Liver (tissue), 9 donors: ENCODE measurements around the gene CDK19. TPM values are rescaled to one million over a fixed set of nuclear protein-coding genes. Genes with fewer than 3 reads are reported as not detected.
"Not testable (repeated sequence)": the region's sequence is repeated elsewhere in the genome, so short reads cannot be mapped to it uniquely, and the experiment has no call there.

Experiments
- DNase-seq: peaks from one replicate; pipeline ENCODE4 v3.0.0-alpha.2; 2017; ENCODE audit warnings: low spot score
- H3K27ac ChIP-seq, 2 donors: one replicate each; pipeline ENCODE4 v1.7.0; 2013; ENCODE audit warnings: inconsistent platforms in 2 of 2, low read length in 2 of 2, control low read depth in 1 of 2, low read depth in 1 of 2, mild to moderate bottlenecking in 1 of 2
- H3K27me3 ChIP-seq, 4 donors: one replicate each; pipeline versions ENCODE4 v1.6.1 to v1.7.0; 2013; ENCODE audit warnings: low read length in 3 of 4, inconsistent platforms in 1 of 4, mild to moderate bottlenecking in 1 of 4, moderate library complexity in 1 of 4; ENCODE audit not compliant: control insufficient read depth in 4 of 4, insufficient read depth in 4 of 4
- H3K36me3 ChIP-seq, 4 donors: one replicate each; pipeline versions ENCODE4 v1.6.1 to v1.7.0; 2013; ENCODE audit warnings: low read length in 3 of 4, mild to moderate bottlenecking in 3 of 4, low read depth in 1 of 4, moderate library complexity in 1 of 4; ENCODE audit not compliant: control insufficient read depth in 4 of 4, insufficient read depth in 3 of 4
- H3K4me1 ChIP-seq, 4 donors: one replicate each; pipeline versions ENCODE4 v1.6.1 to v1.7.0; 2013; ENCODE audit warnings: low read length in 3 of 4, mild to moderate bottlenecking in 3 of 4, moderate library complexity in 1 of 4; ENCODE audit not compliant: control insufficient read depth in 4 of 4, insufficient read depth in 4 of 4
- H3K4me3 ChIP-seq, 3 donors: one replicate each; pipeline versions ENCODE4 v1.6.1 to v1.7.0; 2013; ENCODE audit warnings: low read length in 3 of 3, control low read depth in 1 of 3, low read depth in 1 of 3, mild to moderate bottlenecking in 1 of 3
- H3K9ac ChIP-seq, 2 donors: one replicate each; pipeline ENCODE4 v1.7.0; 2013; ENCODE audit warnings: low read length in 2 of 2, mild to moderate bottlenecking in 2 of 2, moderate library complexity in 2 of 2, control low read depth in 1 of 2, low read depth in 1 of 2
- H3K9me3 ChIP-seq, 4 donors: one replicate each; pipeline versions ENCODE4 v1.6.1 to v1.7.0; 2013; ENCODE audit warnings: low read length in 3 of 4; ENCODE audit not compliant: control insufficient read depth in 4 of 4
- ATF3 ChIP-seq: IDR thresholded peaks from 2 replicates; pipeline ENCODE4 v1.6.1; 2016; ENCODE audit warnings: antibody characterized with exemption
- CTCF ChIP-seq: fragments of 150-350 bp; IDR thresholded peaks from 2 replicates; pipeline ENCODE4 v1.5.1; 2017; ENCODE audit warnings: improper control_type of control experiment, low read depth, low read length; ENCODE audit not compliant: missing input control
- EGR1 ChIP-seq, 2 donors: IDR thresholded peaks; 2 replicates each; pipeline ENCODE4 v1.6.1; 2016 to 2018; ENCODE audit warnings: antibody characterized with exemption in 2 of 2, low read depth in 2 of 2
- FOXA1 ChIP-seq: IDR thresholded peaks from 2 replicates; pipeline ENCODE4 v1.6.1; 2016; ENCODE audit warnings: antibody characterized with exemption
- FOXA2 ChIP-seq: IDR thresholded peaks from 2 replicates; pipeline ENCODE4 v1.6.1; 2016; ENCODE audit warnings: antibody characterized with exemption
- GABPA ChIP-seq, 2 donors: IDR thresholded peaks in 1 of 2; conservative IDR thresholded peaks in 1 of 2; 2 replicates each; pipeline ENCODE4 v1.6.1; 2016; ENCODE audit warnings: antibody characterized with exemption in 2 of 2, mild to moderate bottlenecking in 1 of 2, moderate library complexity in 1 of 2
- HNF4A ChIP-seq, 2 donors: conservative IDR thresholded peaks; 2 replicates each; pipeline ENCODE4 v1.6.1; 2016; ENCODE audit warnings: antibody characterized with exemption in 2 of 2, mild to moderate bottlenecking in 2 of 2
- HNF4G ChIP-seq: IDR thresholded peaks from 2 replicates; pipeline ENCODE4 v1.6.1; 2016; ENCODE audit warnings: antibody characterized with exemption
- JUND ChIP-seq, 2 donors: IDR thresholded peaks; 2 replicates each; pipeline ENCODE4 v1.6.1; 2016; ENCODE audit warnings: antibody characterized with exemption in 2 of 2
- NR2F2 ChIP-seq: IDR thresholded peaks from 2 replicates; pipeline ENCODE4 v1.6.1; 2016; ENCODE audit warnings: antibody characterized with exemption
- RAD21 ChIP-seq, 2 donors: IDR thresholded peaks; 2 replicates each; pipeline ENCODE4 v1.6.1; 2016; ENCODE audit warnings: antibody characterized with exemption in 2 of 2, mild to moderate bottlenecking in 2 of 2
- RXRA ChIP-seq, 2 donors: IDR thresholded peaks; 2 replicates each; pipeline ENCODE4 v1.6.1; 2017 to 2018; ENCODE audit warnings: antibody characterized with exemption in 2 of 2, mild to moderate bottlenecking in 1 of 2
- SP1 ChIP-seq: IDR thresholded peaks from 2 replicates; pipeline ENCODE4 v1.6.1; 2018; ENCODE audit warnings: antibody characterized with exemption, mild to moderate bottlenecking
- TAF1 ChIP-seq: conservative IDR thresholded peaks from 2 replicates; pipeline ENCODE4 v1.6.1; 2016; ENCODE audit warnings: antibody characterized with exemption, mild to moderate bottlenecking
- WGBS: extraction: QIAGEN DNeasy Blood & Tissue Kit; methylation state at CpG from one replicate; pipeline ENCODE4 v1.1.7; 2013; 5-methylcytosine and 5-hydroxymethylcytosine counted together
- polyA plus RNA-seq, 2 donors: library from polyadenylated mRNA; stranded (reverse) in 1 of 2; unstranded in 1 of 2; fragments of 200-250 nt in 1 of 2; fragments of >200 nt in 1 of 2; fragmentation: Nextera tagmentation in 1 of 2; extraction: Ambion mirVana in 1 of 2; gene quantifications; one replicate each; pipeline versions ENCODE4 v1.2.1 to v1.2.3, GENCODE V29; 2013 to 2015
- total RNA-seq, 2 donors: library from RNA; depleted of rRNA; stranded (reverse); fragments of >200 nt; gene quantifications; one replicate each; pipeline ENCODE4 v1.2.3, GENCODE V29; 2014
- TF ChIP-seq, protein P1 (sequence below): IDR thresholded peaks from 2 replicates; pipeline ENCODE4 v1.6.1; 2016; ENCODE audit warnings: antibody characterized with exemption
- TF ChIP-seq, protein P2 (sequence below): IDR thresholded peaks from 2 replicates; pipeline ENCODE4 v1.6.1; 2016; ENCODE audit warnings: antibody characterized with exemption
- donor health status: healthy.
- donor health status: healthy.
- donor health status: healthy.
- donor health status: healthy.
- donor health status: healthy.

CDK19 gene
- total and polyA plus RNA-seq, 4 donors: 1.8 to 7.6 (median 3.9) TPM

GRCh38 chr6:110753936-110754668 lies 61.2 kb downstream of the CDK19 start:
- H3K27me3 ChIP-seq, H3K4me3 ChIP-seq, DNase-seq, H3K9ac ChIP-seq, H3K36me3 ChIP-seq, H3K27ac ChIP-seq, H3K9me3 ChIP-seq: not testable (repeated sequence)
- WGBS: 64% methylated on average over 9 of the region's 9 CpGs
- H3K4me1 ChIP-seq: peaks cover 6 to 20% (median 18%) of the 10 kb centered on the region in 4 donors
- TF ChIP-seq JUND (IDR thresholded peaks at IDR 0.05): peak in 1 of 2 donors; percentile 23
- peak; percentile 15 to 39 for TF ChIP-seq HNF4A (conservative IDR thresholded peaks at IDR 0.05)
- TF ChIP-seq RXRA (IDR thresholded peaks at IDR 0.05): peak in 1 of 2 donors; percentile 12

DNA sequence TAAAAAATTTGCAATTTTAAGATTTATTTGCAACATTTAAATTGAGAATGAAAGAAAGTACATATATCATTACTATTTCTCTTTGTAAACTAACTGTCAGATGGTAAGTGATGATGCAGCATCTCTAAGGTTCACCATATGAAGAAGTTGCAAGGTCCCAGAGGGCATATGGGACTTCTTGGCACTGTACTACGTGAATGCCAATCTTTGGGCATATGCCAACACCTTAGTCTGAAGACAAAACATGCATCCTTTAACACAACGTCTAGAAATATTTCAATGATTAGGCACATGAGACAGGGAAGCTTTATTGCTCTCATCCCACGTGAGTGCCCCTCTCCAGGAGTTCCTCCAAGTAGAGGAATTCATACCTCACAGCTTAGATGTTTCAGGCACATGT lies 66.8 kb downstream of the CDK19 start:
- H3K27me3 ChIP-seq: no peaks in the 10 kb centered on the region
- H3K9ac ChIP-seq: no peak overlapping the region
- H3K4me1 ChIP-seq: peaks cover 0 to 10% (median 1%) of the 10 kb centered on the region in 4 donors
- H3K27ac ChIP-seq: no peak overlapping the region
- H3K36me3 ChIP-seq: peaks cover 0 to 3% (median 0%) of the 10 kb centered on the region in 4 donors
- no peak overlapping the region for H3K4me3 ChIP-seq
- H3K9me3 ChIP-seq: no peaks in the 10 kb centered on the region
- no peak for TF ChIP-seq HNF4G
- TF ChIP-seq ATF3: no peak
- TF ChIP-seq, protein P1, sequence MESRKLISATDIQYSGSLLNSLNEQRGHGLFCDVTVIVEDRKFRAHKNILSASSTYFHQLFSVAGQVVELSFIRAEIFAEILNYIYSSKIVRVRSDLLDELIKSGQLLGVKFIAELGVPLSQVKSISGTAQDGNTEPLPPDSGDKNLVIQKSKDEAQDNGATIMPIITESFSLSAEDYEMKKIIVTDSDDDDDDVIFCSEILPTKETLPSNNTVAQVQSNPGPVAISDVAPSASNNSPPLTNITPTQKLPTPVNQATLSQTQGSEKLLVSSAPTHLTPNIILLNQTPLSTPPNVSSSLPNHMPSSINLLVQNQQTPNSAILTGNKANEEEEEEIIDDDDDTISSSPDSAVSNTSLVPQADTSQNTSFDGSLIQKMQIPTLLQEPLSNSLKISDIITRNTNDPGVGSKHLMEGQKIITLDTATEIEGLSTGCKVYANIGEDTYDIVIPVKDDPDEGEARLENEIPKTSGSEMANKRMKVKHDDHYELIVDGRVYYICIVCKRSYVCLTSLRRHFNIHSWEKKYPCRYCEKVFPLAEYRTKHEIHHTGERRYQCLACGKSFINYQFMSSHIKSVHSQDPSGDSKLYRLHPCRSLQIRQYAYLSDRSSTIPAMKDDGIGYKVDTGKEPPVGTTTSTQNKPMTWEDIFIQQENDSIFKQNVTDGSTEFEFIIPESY: no peak
- TF ChIP-seq SP1: no peak
- TF ChIP-seq TAF1: no peak
- no peak for TF ChIP-seq FOXA2
- no peak for TF ChIP-seq RXRA (IDR thresholded peaks at IDR 0.05)
- no peak for TF ChIP-seq CTCF
- WGBS: 60% methylated on average over 3 of the region's 3 CpGs
- no peak for DNase-seq

DNA sequence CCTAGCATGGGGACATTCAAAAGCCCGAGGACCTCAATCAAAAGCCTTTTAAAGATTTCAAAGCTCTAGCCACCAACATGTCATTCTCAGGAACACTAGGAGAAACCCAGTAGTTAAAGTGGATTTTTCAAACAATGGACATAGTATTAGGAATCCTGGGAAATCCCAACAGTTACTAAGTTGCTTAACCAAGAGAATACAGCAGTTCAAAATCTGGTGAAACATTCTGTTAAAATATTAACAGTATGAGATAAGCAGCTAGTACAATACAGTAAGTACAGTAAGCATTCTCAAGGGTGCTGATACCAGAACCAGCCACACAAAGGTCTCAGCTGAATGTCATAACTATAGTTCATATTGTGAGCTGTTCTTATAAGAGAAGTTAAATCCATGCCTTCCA lies 68.6 kb downstream of the CDK19 start:
- peaks cover 0 to 6% (median 2%) of the 10 kb centered on the region in 4 donors for H3K36me3 ChIP-seq
- H3K9ac ChIP-seq: no peak overlapping the region
- WGBS: 76% methylated on average over 1 of the region's 1 CpG
- peaks cover 0 to 6% (median 2%) of the 10 kb centered on the region in 4 donors for H3K9me3 ChIP-seq
- no peak overlapping the region for H3K4me3 ChIP-seq
- no peak for DNase-seq
- no peak overlapping the region for H3K27ac ChIP-seq
- peaks cover 0 to 10% (median 1%) of the 10 kb centered on the region in 4 donors for H3K4me1 ChIP-seq
- H3K27me3 ChIP-seq: no peaks in the 10 kb centered on the region
- no peak for TF ChIP-seq CTCF
- TF ChIP-seq RAD21 (IDR thresholded peaks at IDR 0.05): no peak
- no peak for TF ChIP-seq FOXA1
- TF ChIP-seq, protein P1: no peak
- TF ChIP-seq JUND (IDR thresholded peaks at IDR 0.05): no peak
- TF ChIP-seq, protein P2, sequence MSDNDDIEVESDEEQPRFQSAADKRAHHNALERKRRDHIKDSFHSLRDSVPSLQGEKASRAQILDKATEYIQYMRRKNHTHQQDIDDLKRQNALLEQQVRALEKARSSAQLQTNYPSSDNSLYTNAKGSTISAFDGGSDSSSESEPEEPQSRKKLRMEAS: no peak
- no peak for TF ChIP-seq SP1
- TF ChIP-seq HNF4A (conservative IDR thresholded peaks at IDR 0.05): no peak
- no peak for TF ChIP-seq EGR1 (IDR thresholded peaks at IDR 0.05; ENCODE audit: low read depth in 2 of 2)
- TF ChIP-seq ATF3: no peak
- TF ChIP-seq HNF4G: no peak
- no peak for TF ChIP-seq FOXA2
- no peak for TF ChIP-seq NR2F2
- TF ChIP-seq GABPA (IDR thresholded peaks at IDR 0.05 in 1 of 2, conservative IDR thresholded peaks at IDR 0.05 in 1 of 2): no peak
- no peak for TF ChIP-seq RXRA (IDR thresholded peaks at IDR 0.05)
